GM21737 (cell line): Measurements from ENCODE around the gene FMO1.
"Not testable (repeated sequence)": the region's sequence is repeated elsewhere in the genome, so short reads cannot be mapped to it uniquely, and the experiment has no call there.

Source experiments
- ATAC-seq: cut with Tn5 transposase; IDR thresholded peaks from one replicate; pipeline ENCODE4 v1.9.1; 2021; ENCODE audit warnings: mild to moderate bottlenecking, moderate library complexity; ENCODE audit not compliant: unreplicated experiment

FMO1 gene

GRCh38 chr1:171279234-171279633 is 30.9 kb downstream of the FMO1 start:
- no peak for ATAC-seq

- ATAC-seq, result no peak
These were observed 31.4 kb downstream of the FMO1 start for GRCh38 chr1:171279678-171280077.

GRCh38 chr1:171280599-171280998 is 32.3 kb downstream of the FMO1 start:
- no peak for ATAC-seq

GRCh38 chr1:171286032-171286705 is 37.9 kb downstream of the FMO1 start:
- ATAC-seq, result no peak

GRCh38 chr1:171290621-171291020 is 42.3 kb downstream of the FMO1 start:
- no peak for ATAC-seq

GRCh38 chr1:171292799-171293198 is 44.5 kb downstream of the FMO1 start:
- no peak for ATAC-seq

- ATAC-seq, result not testable (repeated sequence)
These were observed 47.1 kb downstream of the FMO1 start for GRCh38 chr1:171295383-171295782.

GRCh38 chr1:171295821-171296220 is 47.5 kb downstream of the FMO1 start:
- no peak for ATAC-seq

GRCh38 chr1:171296897-171297296 is 48.6 kb downstream of the FMO1 start:
- no peak for ATAC-seq

- no peak for ATAC-seq
These were observed 50.4 kb downstream of the FMO1 start for GRCh38 chr1:171298696-171299095.

- no peak for ATAC-seq
These were observed 51.0 kb downstream of the FMO1 start for GRCh38 chr1:171299342-171299741.

- ATAC-seq, result no peak
These were observed 52.1 kb downstream of the FMO1 start for GRCh38 chr1:171300401-171300800.

GRCh38 chr1:171310661-171311087 is 62.4 kb downstream of the FMO1 start:
- ATAC-seq, result no peak

GRCh38 chr1:171311771-171312558 is 63.7 kb downstream of the FMO1 start:
- no peak for ATAC-seq

GRCh38 chr1:171313319-171313834 is 65.1 kb downstream of the FMO1 start:
- ATAC-seq, result peak; percentile 61

GRCh38 chr1:171313835-171314320 is 65.6 kb downstream of the FMO1 start, which contains the start of gene FMO4:
FMO4 (plus strand) TSS chr1:171314183; CDS start chr1:171319826, 5,643 bp downstream.
- ATAC-seq, result peak; percentile 100

GRCh38 chr1:171329251-171329650 is 81.0 kb downstream of the FMO1 start:
- ATAC-seq, result no peak

GRCh38 chr1:171334024-171334640 is 85.8 kb downstream of the FMO1 start:
- ATAC-seq, result no peak
